B cell (primary cell): ENCODE data around the gene PRPF38B. TPM values are rescaled to one million over a fixed set of nuclear protein-coding genes. Genes with fewer than 3 reads are reported as not detected.

ENCODE experiments used
- ATAC-seq: fragments of 200-7000 bp; cut with Tn5 transposase; one replicate; pipeline ENCODE4 v1.10.0; 2021; ENCODE audit warnings: low read depth, mild to moderate bottlenecking, moderate number of reproducible peaks, moderate library complexity
- CTCF ChIA-PET: fragments of 350-600 bp; sonication (Branson Sonifier 250); formaldehyde crosslinking; loops from one replicate; lab custom pipeline; 2021; ENCODE audit warnings: antibody characterized with exemption, inconsistent platforms; lab: Charles Lee
- POLR2A ChIA-PET: fragments of 350-600 bp; sonication (Branson Sonifier 250); formaldehyde crosslinking; loops from one replicate; lab custom pipeline; 2021; ENCODE audit warnings: antibody characterized with exemption; lab: Charles Lee
- DNase-seq: peaks from one replicate; pipeline ENCODE4 v3.0.0; 2013
- H2AFZ ChIP-seq: 2 replicates; pipeline ENCODE4 v1.6.1; 2012; ENCODE audit warnings: mild to moderate bottlenecking, low read depth, low read length; ENCODE audit not compliant: insufficient read depth, poor library complexity, severe bottlenecking
- H3K27ac ChIP-seq, 2 donors: 1 replicate in 1 of 2; 2 replicates in 1 of 2; pipeline ENCODE4 v1.5.1; 2012 to 2013; ENCODE audit warnings: low read length in 2 of 2, mild to moderate bottlenecking in 2 of 2, moderate library complexity in 1 of 2
- H3K27me3 ChIP-seq, 4 experiments: fragments of 200-600 bp in 1 of 4; sonication (generic) in 1 of 4; replicated peaks in 1 of 4; 1 replicate in 2 of 4; 2 replicates in 2 of 4; pipeline versions ENCODE4 v1.6.1 to v1.7.0; 2013 to 2016; ENCODE audit warnings: low read length in 3 of 4, mild to moderate bottlenecking in 2 of 4, mixed read lengths in 1 of 4, moderate library complexity in 1 of 4; ENCODE audit not compliant: insufficient read depth in 4 of 4, control insufficient read depth in 3 of 4; ENCODE audit errors: control extremely low read depth in 1 of 4
- H3K36me3 ChIP-seq, 2 experiments: replicated peaks in 1 of 2; 1 replicate in 1 of 2; 2 replicates in 1 of 2; pipeline versions ENCODE4 v1.6.1 to v1.7.1; 2013; ENCODE audit warnings: low read length in 1 of 2; ENCODE audit not compliant: insufficient read depth in 2 of 2, control insufficient read depth in 1 of 2; ENCODE audit errors: control extremely low read depth in 1 of 2, extremely low read depth in 1 of 2
- H3K4me1 ChIP-seq, 2 donors: fragments of 200-600 bp in 1 of 2; sonication (generic) in 1 of 2; 1 replicate in 1 of 2; 2 replicates in 1 of 2; pipeline versions ENCODE4 v1.5.1 to v1.6.1; 2013 to 2017; ENCODE audit warnings: low read length in 2 of 2; ENCODE audit not compliant: control insufficient read depth in 2 of 2, insufficient read depth in 2 of 2
- H3K4me2 ChIP-seq: replicated peaks from 2 replicates; pipeline ENCODE3; 2012; ENCODE audit warnings: mild to moderate bottlenecking, low read depth, low read length; ENCODE audit not compliant: poor library complexity, severe bottlenecking
- H3K4me3 ChIP-seq, 5 experiments: fragments of 200-600 bp in 1 of 5; sonication (generic) in 1 of 5; 1 replicate in 3 of 5; 2 replicates in 2 of 5; pipeline versions ENCODE4 v1.5.1 to v1.7.0; 2011 to 2016; ENCODE audit warnings: low read length in 4 of 5, mild to moderate bottlenecking in 4 of 5, low read depth in 2 of 5, control low read depth in 1 of 5, moderate library complexity in 1 of 5; ENCODE audit not compliant: insufficient read depth in 1 of 5; ENCODE audit errors: control extremely low read depth in 1 of 5, extremely low read depth in 1 of 5
- H3K79me2 ChIP-seq: fragments of 200-600 bp; sonication (generic); one replicate; pipeline ENCODE4 v1.6.0; 2016; ENCODE audit warnings: low read length; ENCODE audit not compliant: control insufficient read depth, insufficient read depth
- H3K9ac ChIP-seq: fragments of 200-600 bp; sonication (generic); 2 replicates; pipeline ENCODE4 v1.6.1; 2017; ENCODE audit warnings: mild to moderate bottlenecking, low read length, moderate library complexity
- H3K9me3 ChIP-seq, 3 donors: one replicate each; pipeline versions ENCODE4 v1.6.1 to v1.7.1; 2013; ENCODE audit warnings: low read length in 2 of 3; ENCODE audit not compliant: control insufficient read depth in 2 of 3, insufficient read depth in 1 of 3; ENCODE audit errors: control extremely low read depth in 1 of 3
- H4K20me1 ChIP-seq: 2 replicates; pipeline ENCODE4 v1.6.0; 2012; ENCODE audit warnings: mild to moderate bottlenecking, low read length; ENCODE audit not compliant: insufficient read depth, control insufficient read depth, poor library complexity, severe bottlenecking
- H3K27ac Mint-ChIP-seq: one replicate; pipeline ENCODE4 v1.8.0; 2021; ENCODE audit warnings: mixed read lengths
- H3K27me3 Mint-ChIP-seq: one replicate; pipeline ENCODE4 v1.8.0; 2021; ENCODE audit warnings: mixed read lengths
- H3K4me1 Mint-ChIP-seq: one replicate; pipeline ENCODE4 v1.8.0; 2021; ENCODE audit warnings: mixed read lengths
- H3K4me3 Mint-ChIP-seq: one replicate; pipeline ENCODE4 v1.8.0; 2021; ENCODE audit warnings: mixed read lengths
- H3K9me3 Mint-ChIP-seq: one replicate; pipeline ENCODE4 v1.8.0; 2022; ENCODE audit warnings: mixed read lengths; ENCODE audit not compliant: insufficient read depth
- EZH2 ChIP-seq: IDR thresholded peaks from 2 replicates; pipeline ENCODE4 v1.6.1; 2012; ENCODE audit warnings: borderline replicate concordance, low read depth, mild to moderate bottlenecking, moderate library complexity, low read length; ENCODE audit not compliant: insufficient read depth, poor library complexity, severe bottlenecking
- WGBS: methylation state at CpG from one replicate; pipeline ENCODE4 v1.1.5; 2013; ENCODE audit warnings: missing lambda C conversion rate; ENCODE audit not compliant: insufficient coverage; 5-methylcytosine and 5-hydroxymethylcytosine counted together
- intact Hi-C: fragments of 100-400 bp; cut with micrococcal nuclease; formaldehyde crosslinking; loops from one replicate; pipeline ENCODE4 v1.10.0; 2022
- polyA plus RNA-seq: library from polyadenylated mRNA; depleted of rRNA; stranded (reverse); fragments of >200 nt; gene quantifications from 2 replicates; pipeline ENCODE4 v1.2.3, GENCODE V29; 2012
- total RNA-seq, 2 donors: library from RNA; stranded (reverse); fragments of 120-200 nt in 1 of 2; gene quantifications; 1 replicate in 1 of 2; 2 replicates in 1 of 2; pipeline versions ENCODE4 v1.2.3 to v1.2.4, GENCODE V29; 2013 to 2022
- TF ChIP-seq, protein P1 (sequence below): fragments of 200-600 bp; IDR thresholded peaks from one replicate; pipeline ENCODE4 v1.8.0; 2022; ENCODE audit warnings: antibody characterized with exemption, mild to moderate bottlenecking

Gene PRPF38B
- total and polyA plus RNA-seq, 2 donors (not counting 1 experiment from before 2014, with no cell fraction given), result 48.7 to 114 TPM

GRCh38 chr1:108645564-108646184 lies 46.4 kb upstream of the PRPF38B start:
- no peak overlapping the region for H3K27ac Mint-ChIP-seq
- 90% methylated on average over 8 of the region's 9 CpGs for WGBS
- ChIA-PET CTCF (interaction anchor here (1.2 to 5.9 kb wide), 6 partner anchors 15 to 434 kb away, joined by 4 to 121 read pairs (median 10); partner anchors contain the start of genes EEIG2 and HENMT1), POLR2A (no interaction called here)
- peak overlapping the region in 1 of 2 donors; percentile 41 for H3K27ac ChIP-seq
- H3K36me3 ChIP-seq, result peaks cover 3 to 4% of the 10 kb centered on the region in 2 experiments
- H3K27me3 Mint-ChIP-seq, result no peaks in the 10 kb centered on the region
- H3K79me2 ChIP-seq, result no peaks in the 10 kb centered on the region
- H4K20me1 ChIP-seq, result no peaks in the 10 kb centered on the region
- no peaks in the 10 kb centered on the region for H3K9me3 ChIP-seq
- no peaks in the 10 kb centered on the region for H3K9me3 Mint-ChIP-seq
- intact Hi-C loops, result no loop called here
- H3K4me3 ChIP-seq, result no peak overlapping the region
- H2AFZ ChIP-seq, result no peak overlapping the region
- H3K27me3 ChIP-seq, result no peaks in the 10 kb centered on the region
- ATAC-seq (no peak), DNase-seq (no peak)
- H3K4me1 ChIP-seq, result peaks cover 13 to 19% of the 10 kb centered on the region in 2 donors
- H3K4me2 ChIP-seq, result no peak overlapping the region
- H3K4me3 Mint-ChIP-seq, result no peak overlapping the region
- peaks cover 21% of the 10 kb centered on the region for H3K4me1 Mint-ChIP-seq
- no peak overlapping the region for H3K9ac ChIP-seq
- TF ChIP-seq, protein P1, sequence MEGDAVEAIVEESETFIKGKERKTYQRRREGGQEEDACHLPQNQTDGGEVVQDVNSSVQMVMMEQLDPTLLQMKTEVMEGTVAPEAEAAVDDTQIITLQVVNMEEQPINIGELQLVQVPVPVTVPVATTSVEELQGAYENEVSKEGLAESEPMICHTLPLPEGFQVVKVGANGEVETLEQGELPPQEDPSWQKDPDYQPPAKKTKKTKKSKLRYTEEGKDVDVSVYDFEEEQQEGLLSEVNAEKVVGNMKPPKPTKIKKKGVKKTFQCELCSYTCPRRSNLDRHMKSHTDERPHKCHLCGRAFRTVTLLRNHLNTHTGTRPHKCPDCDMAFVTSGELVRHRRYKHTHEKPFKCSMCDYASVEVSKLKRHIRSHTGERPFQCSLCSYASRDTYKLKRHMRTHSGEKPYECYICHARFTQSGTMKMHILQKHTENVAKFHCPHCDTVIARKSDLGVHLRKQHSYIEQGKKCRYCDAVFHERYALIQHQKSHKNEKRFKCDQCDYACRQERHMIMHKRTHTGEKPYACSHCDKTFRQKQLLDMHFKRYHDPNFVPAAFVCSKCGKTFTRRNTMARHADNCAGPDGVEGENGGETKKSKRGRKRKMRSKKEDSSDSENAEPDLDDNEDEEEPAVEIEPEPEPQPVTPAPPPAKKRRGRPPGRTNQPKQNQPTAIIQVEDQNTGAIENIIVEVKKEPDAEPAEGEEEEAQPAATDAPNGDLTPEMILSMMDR, result no peak
- no peak for TF ChIP-seq EZH2

DNA sequence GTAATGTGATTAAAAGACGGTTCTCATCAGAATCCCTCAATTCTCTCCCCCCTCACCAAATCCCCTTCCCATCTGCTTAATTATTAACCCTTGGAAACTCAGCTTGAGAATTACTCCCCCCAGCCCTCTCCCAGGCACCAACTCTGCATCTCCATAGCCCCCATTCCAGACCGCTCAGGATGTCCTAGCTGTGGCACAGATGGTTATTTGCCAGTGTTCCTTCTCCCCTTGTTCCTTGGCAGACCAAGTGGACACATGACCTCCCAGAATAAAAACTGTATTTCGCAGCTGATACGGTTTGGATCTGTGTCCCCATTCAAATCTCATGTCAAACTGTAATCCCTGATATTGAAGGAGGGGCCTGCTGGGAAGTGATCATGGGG lies 45.9 kb upstream of the PRPF38B start:
- 100% methylated on average over 2 of the region's 4 CpGs for WGBS
- H2AFZ ChIP-seq, result peak overlapping the region; percentile 46
- ATAC-seq (no peak), DNase-seq (no peak)
- intact Hi-C loops, result no loop called here
- Mint-ChIP-seq H3K9me3 (no peaks in the 10 kb centered on the region), H3K27me3 (no peaks in the 10 kb centered on the region), H3K4me1 (peaks cover 21% of the 10 kb centered on the region), H3K27ac (peak overlapping the region; percentile 84), H3K4me3 (no peak overlapping the region)
- H3K27me3 ChIP-seq, result no peaks in the 10 kb centered on the region
- peak overlapping the region; percentile 24 for H3K4me2 ChIP-seq
- H3K9ac ChIP-seq, result no peak overlapping the region
- H4K20me1 ChIP-seq, result no peaks in the 10 kb centered on the region
- H3K36me3 ChIP-seq, result peaks cover 3 to 4% of the 10 kb centered on the region in 2 experiments
- H3K4me1 ChIP-seq, result peaks cover 13 to 19% of the 10 kb centered on the region in 2 donors
- H3K79me2 ChIP-seq, result no peaks in the 10 kb centered on the region
- no peaks in the 10 kb centered on the region for H3K9me3 ChIP-seq
- peak overlapping the region in 1 of 5 experiments; percentile 16 for H3K4me3 ChIP-seq
- peak overlapping the region; percentile 41 to 64 for H3K27ac ChIP-seq
- CTCF ChIA-PET, result interaction anchor here (1.2 to 5.9 kb wide), 4 partner anchors 85 to 435 kb away, joined by 4 to 121 read pairs (median 8); no protein-coding TSS in a partner anchor
- no peak for TF ChIP-seq EZH2
- TF ChIP-seq, protein P1, result no peak
- POLR2A ChIA-PET, result interaction anchor here (0.5 to 1.8 kb wide), 2 partner anchors 15 to 454 kb away, joined by 3 to 10 read pairs; partner anchors contain the start of gene HENMT1
